ENCODE measurements around the gene DCPS. TPM values are rescaled to one million over a fixed set of nuclear protein-coding genes. Genes with fewer than 3 reads are reported as not detected.

Gene DCPS
- total RNA-seq, 1 donor from 2014 or later = 8.8 TPM

DNA sequence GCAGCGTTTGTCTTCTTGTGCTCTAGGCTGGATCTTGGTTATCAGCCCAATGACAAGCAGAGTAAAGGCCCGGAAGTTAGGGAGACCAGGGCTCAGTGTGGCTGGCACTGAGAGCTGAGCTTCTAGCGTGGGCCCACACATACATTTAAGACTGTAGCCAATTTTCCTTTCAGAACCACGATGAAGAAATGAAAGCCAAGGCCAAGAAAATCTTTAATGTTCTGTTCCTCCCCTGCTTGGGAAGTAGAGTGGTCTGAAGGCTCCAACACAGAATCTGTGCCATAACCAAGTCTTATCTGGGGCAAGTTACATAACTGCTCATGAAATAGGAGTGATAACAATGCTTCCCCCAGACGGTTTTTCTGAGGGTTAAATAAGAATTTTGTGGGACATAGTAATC, 47.0 kb downstream of the DCPS start:
- Mint-ChIP-seq H3K9me3 (no peaks in the 10 kb centered on the region), H3K27ac (peak overlapping the region; percentile 1), H3K4me1 (peaks cover 46% of the 10 kb centered on the region)

DNA sequence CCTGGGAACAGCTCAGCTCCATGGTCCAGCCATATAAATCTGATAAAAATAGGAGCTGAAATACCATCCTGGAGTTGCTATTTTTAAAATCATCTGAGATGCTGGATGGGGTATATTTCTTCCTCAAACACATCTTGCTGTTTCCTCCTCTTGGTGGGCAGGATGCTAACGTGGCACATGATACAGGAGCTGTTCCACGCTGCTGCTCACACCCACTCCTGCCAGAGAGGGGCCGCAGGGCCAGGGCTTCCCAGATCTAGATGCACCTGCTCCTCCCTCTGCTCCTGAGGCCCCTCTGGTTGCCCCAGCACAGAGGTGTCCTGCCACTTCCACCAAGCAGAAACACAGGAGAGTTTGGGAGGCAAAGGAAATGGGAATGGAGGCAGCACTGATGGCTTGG, 48.3 kb downstream of the DCPS start:
- Mint-ChIP-seq H3K9me3 (no peaks in the 10 kb centered on the region), H3K27ac (no peak overlapping the region), H3K27me3 (ENCODE audit: low read depth) (no peaks in the 10 kb centered on the region), H3K4me3 (peak overlapping the region; percentile 42), H3K36me3 (peaks cover 5% of the 10 kb centered on the region), H3K4me1 (peaks cover 49% of the 10 kb centered on the region)
- DNase-seq (ENCODE audit: low spot score in 2 of 2, unreplicated experiment in 2 of 2) = no peak
- no peak for TF ChIP-seq CTCF (IDR thresholded peaks at IDR 0.05; ENCODE audit: unreplicated experiment)

More for the DNA sequence above, 47.0 kb downstream of the DCPS start:
- TF ChIP-seq CTCF (IDR thresholded peaks at IDR 0.05; ENCODE audit: unreplicated experiment) = no peak
- Mint-ChIP-seq H3K27me3 (ENCODE audit: low read depth) (no peaks in the 10 kb centered on the region), H3K4me3 (no peak overlapping the region), H3K36me3 (peaks cover 5% of the 10 kb centered on the region)
- DNase-seq (ENCODE audit: low spot score in 2 of 2, unreplicated experiment in 2 of 2) = no peak

GRCh38 chr11:126352934-126353801, 49.3 kb downstream of the DCPS start:
- H3K27ac Mint-ChIP-seq = peak overlapping the region; percentile 32
- DNase-seq (ENCODE audit: low spot score in 2 of 2, unreplicated experiment in 2 of 2) = no peak
- peak overlapping the region; percentile 51 for H3K4me3 Mint-ChIP-seq
- peaks cover 50% of the 10 kb centered on the region for H3K4me1 Mint-ChIP-seq
- no peaks in the 10 kb centered on the region for H3K27me3 Mint-ChIP-seq (ENCODE audit: low read depth)
- no peak for TF ChIP-seq CTCF (IDR thresholded peaks at IDR 0.05; ENCODE audit: unreplicated experiment)
- H3K9me3 Mint-ChIP-seq = no peaks in the 10 kb centered on the region
- peaks cover 5% of the 10 kb centered on the region for H3K36me3 Mint-ChIP-seq

DNA sequence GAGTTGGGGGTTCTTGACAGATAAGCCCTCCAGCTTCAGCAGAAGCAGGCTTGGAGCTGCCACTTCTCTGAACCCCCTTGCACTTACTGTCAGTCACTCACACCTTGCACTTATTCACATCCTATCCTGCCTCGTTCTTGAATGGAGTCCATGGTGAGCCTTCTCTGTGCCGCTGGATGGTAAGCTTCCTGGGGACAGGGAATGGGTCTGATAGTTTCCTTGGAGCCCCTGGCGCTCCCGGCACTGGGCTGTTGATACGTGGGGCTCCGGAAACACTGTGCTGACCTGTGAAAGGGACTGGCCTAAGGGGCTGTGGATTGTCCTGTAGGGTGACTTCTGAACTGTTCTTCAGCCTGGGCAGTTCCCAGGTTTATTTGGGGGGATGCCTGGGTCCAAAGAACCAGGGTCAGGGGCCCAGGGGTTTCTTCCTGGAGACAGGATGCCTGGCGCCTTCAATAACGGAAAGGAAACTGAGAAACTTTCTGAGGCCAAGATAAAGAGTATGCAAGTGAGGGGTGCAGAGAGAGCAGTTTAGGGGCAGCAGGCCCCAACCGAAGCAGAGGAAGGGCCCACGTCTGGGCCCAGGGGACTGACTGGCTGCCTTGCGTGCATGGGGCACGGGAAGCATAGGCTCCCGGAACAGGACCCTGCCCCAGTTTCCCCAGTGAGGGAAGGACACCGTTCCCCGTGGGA, 50.9 kb downstream of the DCPS start:
- Mint-ChIP-seq H3K27ac (peak overlapping the region; percentile 48), H3K4me3 (peak overlapping the region; percentile 75), H3K4me1 (peaks cover 53% of the 10 kb centered on the region), H3K9me3 (no peaks in the 10 kb centered on the region), H3K27me3 (ENCODE audit: low read depth) (no peaks in the 10 kb centered on the region), H3K36me3 (peaks cover 5% of the 10 kb centered on the region)
- no peak for TF ChIP-seq CTCF (IDR thresholded peaks at IDR 0.05; ENCODE audit: unreplicated experiment)
- DNase-seq (ENCODE audit: low spot score in 2 of 2, unreplicated experiment in 2 of 2) = no peak

DNA sequence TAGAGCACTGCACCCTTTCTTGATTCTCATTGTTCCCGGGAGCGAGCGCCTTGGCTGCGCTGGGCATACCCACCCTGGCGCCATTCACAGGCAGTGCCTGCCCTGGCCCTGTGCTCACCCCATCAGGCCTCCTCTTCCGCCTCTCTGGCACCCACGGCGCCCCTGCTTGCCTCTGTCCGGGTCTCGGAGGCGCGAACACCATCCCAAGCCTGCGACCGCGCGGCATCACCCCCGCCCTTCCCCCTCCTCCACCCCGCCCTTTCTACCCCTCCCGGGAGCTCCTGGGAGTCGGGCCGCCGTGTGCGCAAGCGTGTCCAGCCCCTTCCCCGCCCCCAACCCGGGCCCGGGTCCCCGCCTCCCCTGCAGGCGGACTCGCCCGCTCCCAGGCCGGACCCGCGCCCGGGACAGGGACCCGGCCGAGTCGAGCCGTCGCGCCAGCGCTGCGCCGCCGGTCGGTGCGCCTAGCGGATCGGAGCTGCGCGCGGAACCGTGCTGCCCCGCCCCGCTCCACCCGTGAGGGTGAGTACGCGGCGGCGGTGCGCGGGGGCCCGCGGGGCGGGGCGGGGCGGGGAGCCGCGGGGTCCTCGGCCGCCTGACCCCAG, 51.6 kb downstream of the DCPS start, which contains the start of gene ST3GAL4:
Gene ST3GAL4 (plus strand): TSS at position 363 of the 602 bp plus-strand sequence. CDS start 50,470 bp downstream, outside the sequence.
- Mint-ChIP-seq H3K36me3 (peaks cover 5% of the 10 kb centered on the region), H3K27ac (peak within 1 kb of the TSS; percentile 48), H3K4me1 (peaks cover 55% of the 10 kb centered on the region), H3K4me3 (peak within 1 kb of the TSS; percentile 75), H3K9me3 (no peaks in the 10 kb centered on the region), H3K27me3 (ENCODE audit: low read depth) (no peaks in the 10 kb centered on the region)
- peak; percentile 72 to 76 for DNase-seq (ENCODE audit: low spot score in 2 of 2, unreplicated experiment in 2 of 2)
- no peak for TF ChIP-seq CTCF (IDR thresholded peaks at IDR 0.05; ENCODE audit: unreplicated experiment)

Measured in mesothelial cell of epicardium (in vitro differentiated cells).